ENCODE measurements around the gene RPL10A. TPM values are rescaled to one million over a fixed set of nuclear protein-coding genes. Genes with fewer than 3 reads are reported as not detected.

RPL10A gene
- total RNA-seq, 2 donors from 2014 or later, result 571 to 831 TPM

DNA sequence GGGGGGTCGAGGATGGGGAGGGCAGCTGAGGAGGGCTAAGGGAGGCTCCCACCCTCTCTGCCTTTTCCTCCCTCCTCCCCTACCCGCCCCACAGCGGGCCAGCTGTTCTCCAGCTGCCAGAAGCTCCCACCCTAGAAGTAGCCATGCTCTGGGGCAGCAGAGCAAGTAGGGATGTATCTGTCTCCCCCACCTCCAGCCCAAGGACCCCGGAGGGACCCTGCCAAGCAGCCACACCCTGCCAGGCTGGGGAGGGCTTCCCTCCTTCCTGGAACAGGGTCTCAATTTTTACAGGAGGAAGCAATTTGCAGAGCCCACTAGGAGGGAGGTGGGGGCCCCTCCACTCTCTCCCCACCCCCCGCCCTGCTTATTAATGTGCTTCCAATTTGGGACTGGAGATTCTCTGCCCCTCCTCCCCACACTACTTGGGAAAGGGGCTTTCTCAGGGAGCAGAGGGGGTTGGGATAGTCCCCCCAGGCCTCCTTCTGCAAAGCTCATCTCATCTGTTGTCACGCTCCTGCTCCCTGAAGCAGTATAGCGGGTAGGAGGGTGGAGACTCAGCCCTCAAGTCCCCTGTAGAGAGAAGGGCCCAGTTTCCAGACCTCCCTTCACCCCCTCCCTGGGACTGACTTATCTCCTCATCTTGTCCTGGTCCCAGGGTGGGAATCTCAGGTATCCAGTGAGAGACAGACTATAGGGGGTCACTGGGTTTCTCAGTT is 24.2 kb downstream of the RPL10A start:
- H3K27me3 ChIP-seq, result no peaks in the 10 kb centered on the region
- H3K4me1 ChIP-seq, result peaks cover 0 to 82% of the 10 kb centered on the region in 2 donors
- H3K27ac ChIP-seq, result peak overlapping the region; percentile 83 to 89
- no peaks in the 10 kb centered on the region for H3K36me3 ChIP-seq
- H3K4me3 ChIP-seq, result no peak overlapping the region
- no peak for TF ChIP-seq CTCF (IDR thresholded peaks at IDR 0.05)
- DNase-seq (ENCODE audit: low spot score), result no peak
- no peaks in the 10 kb centered on the region for H3K9me3 ChIP-seq

DNA sequence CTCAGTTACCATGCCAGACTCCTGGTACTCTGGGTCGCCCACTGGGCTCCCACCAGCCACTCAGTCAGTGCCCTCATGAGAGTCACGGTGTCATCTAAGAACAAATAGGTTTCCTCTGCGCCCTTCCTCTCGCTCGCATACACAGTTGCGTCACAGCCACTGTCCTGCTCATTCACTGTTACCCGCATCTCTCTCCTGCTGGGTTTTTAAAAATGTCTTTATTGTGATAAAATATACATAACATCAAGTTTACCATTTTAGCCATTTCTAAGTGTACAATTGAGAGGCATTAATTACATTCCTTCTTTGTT is 24.7 kb downstream of the RPL10A start:
- no peak for TF ChIP-seq CTCF (IDR thresholded peaks at IDR 0.05)
- H3K4me3 ChIP-seq, result no peak overlapping the region
- H3K4me1 ChIP-seq, result peaks cover 0 to 83% of the 10 kb centered on the region in 2 donors
- DNase-seq (ENCODE audit: low spot score), result no peak
- H3K27ac ChIP-seq, result peak overlapping the region in 1 of 2 donors; percentile 89
- H3K36me3 ChIP-seq, result no peaks in the 10 kb centered on the region
- no peaks in the 10 kb centered on the region for H3K27me3 ChIP-seq
- no peaks in the 10 kb centered on the region for H3K9me3 ChIP-seq

DNA sequence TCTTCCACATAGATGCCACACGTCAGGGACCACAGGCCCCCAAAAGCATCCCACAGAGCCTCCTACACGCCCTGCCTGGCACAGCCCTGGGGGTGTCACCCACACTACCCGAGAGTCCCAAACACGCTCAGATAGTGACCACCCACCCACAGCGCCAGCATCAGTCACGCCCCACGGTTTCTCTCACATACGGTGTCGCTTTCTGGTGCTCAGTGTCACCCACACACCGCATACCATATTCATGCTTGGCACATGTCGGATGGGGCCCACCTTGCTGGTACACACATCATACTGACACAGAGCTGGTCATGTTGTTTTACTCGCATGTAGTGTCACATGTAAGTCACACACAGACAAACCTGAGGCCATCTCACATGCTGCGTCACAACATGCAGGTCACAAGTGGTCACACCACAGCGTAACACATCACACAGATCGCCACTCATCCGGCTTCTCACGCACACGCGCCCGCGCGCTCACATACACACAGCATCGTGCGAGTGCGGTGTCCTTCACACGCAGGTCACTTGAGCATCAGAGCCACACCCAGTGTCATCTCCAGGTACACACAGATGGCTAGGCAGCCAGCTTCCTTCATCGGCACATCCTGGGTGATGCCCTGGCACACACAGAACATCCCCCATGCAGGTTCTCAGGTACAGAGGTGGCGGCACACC is 25.2 kb downstream of the RPL10A start:
- Histone ChIP-seq H3K27me3 (no peaks in the 10 kb centered on the region), H3K27ac (peak overlapping the region in 1 of 2 donors; percentile 55), H3K4me1 (peaks cover 0 to 83% of the 10 kb centered on the region in 2 donors), H3K36me3 (no peaks in the 10 kb centered on the region), H3K9me3 (no peaks in the 10 kb centered on the region), H3K4me3 (no peak overlapping the region)
- no peak for DNase-seq (ENCODE audit: low spot score)
- TF ChIP-seq CTCF (IDR thresholded peaks at IDR 0.05), result no peak

DNA sequence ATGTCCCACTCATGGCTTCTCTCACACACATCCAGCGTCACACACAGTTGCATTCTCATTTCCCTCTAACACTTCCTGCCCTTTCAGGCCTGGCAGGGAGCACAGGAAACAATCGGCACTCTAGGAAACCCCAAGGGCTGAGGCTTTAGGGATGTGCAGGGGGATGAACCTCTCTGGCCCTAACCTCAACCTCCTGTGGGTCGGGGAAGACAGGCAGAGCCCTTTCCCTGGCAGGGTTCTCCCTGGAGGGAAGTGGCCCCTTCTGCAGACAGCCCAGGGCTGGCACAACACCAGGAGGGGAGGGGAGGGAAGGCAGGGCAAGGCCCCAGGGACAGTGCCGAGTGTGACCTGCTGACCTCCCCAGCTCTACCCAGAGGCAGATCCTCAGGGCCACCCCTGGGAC is 26.0 kb downstream of the RPL10A start:
- no peak for TF ChIP-seq CTCF (IDR thresholded peaks at IDR 0.05)
- no peak for DNase-seq (ENCODE audit: low spot score)
- Histone ChIP-seq H3K27me3 (no peaks in the 10 kb centered on the region), H3K4me1 (peaks cover 0 to 83% of the 10 kb centered on the region in 2 donors), H3K36me3 (no peaks in the 10 kb centered on the region), H3K4me3 (peak overlapping the region in 1 of 2 donors; percentile 9), H3K27ac (peak overlapping the region; percentile 7 to 55), H3K9me3 (no peaks in the 10 kb centered on the region)

DNA sequence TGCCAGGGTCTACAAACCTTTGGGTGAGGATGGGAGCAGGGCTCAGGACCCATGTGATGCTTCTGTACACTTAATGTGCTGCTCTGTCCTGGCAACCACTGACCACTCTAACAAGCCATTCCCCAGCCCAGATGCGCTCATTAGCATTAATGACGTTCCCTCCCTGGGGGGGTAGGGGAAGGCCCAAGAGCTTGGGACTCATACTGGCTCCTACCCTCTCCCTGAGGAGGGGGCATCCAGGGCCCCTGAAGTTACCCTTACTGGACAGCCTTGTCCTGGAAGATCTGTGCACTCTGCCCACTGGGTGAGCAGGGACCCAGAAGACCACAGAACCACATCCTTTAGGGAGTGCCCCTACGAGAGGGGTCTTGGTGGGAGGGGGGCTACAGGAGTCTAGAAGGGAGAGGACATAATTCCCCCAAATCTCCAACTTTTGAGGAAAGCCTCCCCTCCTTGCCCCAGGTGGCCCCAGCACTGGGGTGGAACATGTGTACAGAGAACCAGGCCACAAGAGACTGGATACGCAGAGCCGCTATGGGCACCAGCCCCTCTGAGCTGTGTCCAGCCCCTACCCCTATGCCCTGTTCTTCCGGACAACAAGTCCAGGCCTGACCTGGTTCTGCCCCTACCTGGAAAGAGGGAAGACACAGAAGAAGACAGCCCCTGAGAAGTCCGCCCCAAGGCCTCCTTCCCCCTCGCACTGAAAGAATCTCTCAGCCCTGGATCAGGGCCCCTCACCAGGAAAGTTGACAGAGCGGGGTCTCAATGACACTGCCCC is 27.2 kb downstream of the RPL10A start:
- H3K36me3 ChIP-seq, result no peaks in the 10 kb centered on the region
- peaks cover 0 to 72% of the 10 kb centered on the region in 2 donors for H3K4me1 ChIP-seq
- H3K4me3 ChIP-seq, result peak overlapping the region; percentile 89 to 95
- H3K9me3 ChIP-seq, result no peaks in the 10 kb centered on the region
- H3K27ac ChIP-seq, result peak overlapping the region; percentile 92 to 98
- TF ChIP-seq CTCF (IDR thresholded peaks at IDR 0.05), result no peak
- DNase-seq (ENCODE audit: low spot score), result no peak
- H3K27me3 ChIP-seq, result no peaks in the 10 kb centered on the region
